NB4 (cell line): ENCODE measurements around the gene ARSB.

Source experiments
- MYC ChIP-seq: IDR thresholded peaks from 2 replicates; pipeline ENCODE4 v1.6.1; 2011; ENCODE audit warnings: low read depth, low read length
- TF ChIP-seq, protein P1 (sequence below): IDR thresholded peaks from one replicate; pipeline ENCODE4 v1.5.1; 2012; ENCODE audit warnings: low read depth, low read length

DNA sequence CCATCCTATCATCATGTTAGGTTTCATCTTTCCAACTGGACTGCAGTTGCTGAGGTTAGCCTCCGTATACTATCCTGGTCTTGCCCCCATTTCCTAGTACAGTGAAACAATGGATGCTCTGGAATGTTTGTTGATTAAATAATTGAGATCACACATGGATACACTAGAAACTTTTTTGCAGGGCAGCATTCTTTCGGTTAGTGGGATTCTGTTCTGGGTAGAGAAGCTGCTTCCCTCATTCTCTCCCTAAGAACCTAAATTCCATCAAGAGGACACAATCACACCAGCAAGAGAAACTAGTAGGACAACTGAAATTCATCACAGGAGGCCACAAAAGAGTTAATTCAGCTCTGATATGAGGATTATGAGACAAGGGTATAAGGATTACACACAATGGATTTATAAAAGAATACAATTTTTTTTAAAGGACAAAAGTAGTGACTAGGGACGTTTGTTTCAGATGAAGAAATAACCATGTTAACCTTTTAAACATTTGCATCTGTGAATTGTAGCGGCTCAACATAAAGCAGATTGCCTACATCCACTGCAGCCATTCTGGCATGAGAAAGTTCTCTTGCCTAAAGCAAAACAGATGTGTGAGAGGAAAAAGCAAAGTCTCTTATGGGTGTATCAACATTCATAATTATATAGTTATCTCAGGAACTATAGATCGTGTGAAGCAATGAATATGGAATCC is 173.8 kb downstream of the ARSB start:
- TF ChIP-seq, protein P1, sequence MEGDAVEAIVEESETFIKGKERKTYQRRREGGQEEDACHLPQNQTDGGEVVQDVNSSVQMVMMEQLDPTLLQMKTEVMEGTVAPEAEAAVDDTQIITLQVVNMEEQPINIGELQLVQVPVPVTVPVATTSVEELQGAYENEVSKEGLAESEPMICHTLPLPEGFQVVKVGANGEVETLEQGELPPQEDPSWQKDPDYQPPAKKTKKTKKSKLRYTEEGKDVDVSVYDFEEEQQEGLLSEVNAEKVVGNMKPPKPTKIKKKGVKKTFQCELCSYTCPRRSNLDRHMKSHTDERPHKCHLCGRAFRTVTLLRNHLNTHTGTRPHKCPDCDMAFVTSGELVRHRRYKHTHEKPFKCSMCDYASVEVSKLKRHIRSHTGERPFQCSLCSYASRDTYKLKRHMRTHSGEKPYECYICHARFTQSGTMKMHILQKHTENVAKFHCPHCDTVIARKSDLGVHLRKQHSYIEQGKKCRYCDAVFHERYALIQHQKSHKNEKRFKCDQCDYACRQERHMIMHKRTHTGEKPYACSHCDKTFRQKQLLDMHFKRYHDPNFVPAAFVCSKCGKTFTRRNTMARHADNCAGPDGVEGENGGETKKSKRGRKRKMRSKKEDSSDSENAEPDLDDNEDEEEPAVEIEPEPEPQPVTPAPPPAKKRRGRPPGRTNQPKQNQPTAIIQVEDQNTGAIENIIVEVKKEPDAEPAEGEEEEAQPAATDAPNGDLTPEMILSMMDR, result no peak
- no peak for TF ChIP-seq MYC
